AG04450 (cell line): ENCODE results near the gene SHC3. TPM values are rescaled to one million over a fixed set of nuclear protein-coding genes. Genes with fewer than 3 reads are reported as not detected.

Source experiments
- CTCF ChIA-PET: fragments of 300-600, 350-600 bp; formaldehyde crosslinking; extraction: SDS; loops from one replicate; lab custom pipeline; 2022; ENCODE audit warnings: antibody characterized with exemption, inconsistent platforms; lab: Charles Lee
- POLR2A ChIA-PET: fragments of 350-600 bp; formaldehyde crosslinking; extraction: SDS; loops from one replicate; lab custom pipeline; 2021; ENCODE audit warnings: antibody characterized with exemption, inconsistent platforms; lab: Yijun Ruan, JAX
- DNase-seq: peaks from one replicate; pipeline ENCODE4 v3.0.0-alpha.2; 2011; ENCODE audit warnings: low read depth, low spot score
- H3K27ac ChIP-seq: one replicate; pipeline ENCODE4 v1.5.1; 2012; ENCODE audit warnings: low read depth, low read length, control low read depth
- H3K27me3 ChIP-seq: one replicate; pipeline ENCODE4 v1.6.0; 2012; ENCODE audit warnings: low read length; ENCODE audit not compliant: control insufficient read depth, insufficient read depth
- H3K4me3 ChIP-seq: 2 replicates; pipeline ENCODE4 v1.5.1; 2011; ENCODE audit warnings: mild to moderate bottlenecking, low read depth, low read length, control low read depth
- H3K9me3 ChIP-seq: 2 replicates; pipeline ENCODE4 v1.5.1; 2012; ENCODE audit warnings: low read length; ENCODE audit not compliant: control insufficient read depth, insufficient read depth
- polyA plus RNA-seq: library from polyadenylated mRNA; depleted of rRNA; stranded (reverse); fragments of >200 nt; gene quantifications from 2 replicates; pipeline ENCODE4 v1.2.3, GENCODE V29; 2011
- TF ChIP-seq, protein P1 (sequence below): IDR thresholded peaks from 2 replicates; pipeline ENCODE4 v1.5.1; 2011; ENCODE audit warnings: low read depth, low read length, control low read depth, inconsistent platforms

SHC3 gene
- polyA plus RNA-seq, 1 experiment, result 4.3 TPM

GRCh38 chr9:88990041-88990728 lies 188.4 kb downstream of the SHC3 start:
- DNase-seq, result no peak
- H3K27ac ChIP-seq, result no peak overlapping the region
- ChIA-PET POLR2A (no interaction called here), CTCF (interaction anchor here (0.7 kb wide), 1 partner anchor 394 kb away, joined by 5 read pairs; no protein-coding TSS in a partner anchor)
- H3K27me3 ChIP-seq, result peaks cover 4% of the 10 kb centered on the region
- H3K9me3 ChIP-seq, result no peaks in the 10 kb centered on the region; the same call in 1 of the 2 replicates
- TF ChIP-seq, protein P1, sequence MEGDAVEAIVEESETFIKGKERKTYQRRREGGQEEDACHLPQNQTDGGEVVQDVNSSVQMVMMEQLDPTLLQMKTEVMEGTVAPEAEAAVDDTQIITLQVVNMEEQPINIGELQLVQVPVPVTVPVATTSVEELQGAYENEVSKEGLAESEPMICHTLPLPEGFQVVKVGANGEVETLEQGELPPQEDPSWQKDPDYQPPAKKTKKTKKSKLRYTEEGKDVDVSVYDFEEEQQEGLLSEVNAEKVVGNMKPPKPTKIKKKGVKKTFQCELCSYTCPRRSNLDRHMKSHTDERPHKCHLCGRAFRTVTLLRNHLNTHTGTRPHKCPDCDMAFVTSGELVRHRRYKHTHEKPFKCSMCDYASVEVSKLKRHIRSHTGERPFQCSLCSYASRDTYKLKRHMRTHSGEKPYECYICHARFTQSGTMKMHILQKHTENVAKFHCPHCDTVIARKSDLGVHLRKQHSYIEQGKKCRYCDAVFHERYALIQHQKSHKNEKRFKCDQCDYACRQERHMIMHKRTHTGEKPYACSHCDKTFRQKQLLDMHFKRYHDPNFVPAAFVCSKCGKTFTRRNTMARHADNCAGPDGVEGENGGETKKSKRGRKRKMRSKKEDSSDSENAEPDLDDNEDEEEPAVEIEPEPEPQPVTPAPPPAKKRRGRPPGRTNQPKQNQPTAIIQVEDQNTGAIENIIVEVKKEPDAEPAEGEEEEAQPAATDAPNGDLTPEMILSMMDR, result no peak
- H3K4me3 ChIP-seq, result no peak overlapping the region

GRCh38 chr9:88988796-88989641 lies 189.6 kb downstream of the SHC3 start:
- Histone ChIP-seq H3K27me3 (peaks cover 4% of the 10 kb centered on the region), H3K9me3 (no peaks in the 10 kb centered on the region; the same call in 1 of the 2 replicates), H3K4me3 (no peak overlapping the region), H3K27ac (peak overlapping the region; percentile 54)
- TF ChIP-seq, protein P1, result no peak
- POLR2A ChIA-PET, result no interaction called here
- CTCF ChIA-PET, result no interaction called here
- no peak for DNase-seq

DNA sequence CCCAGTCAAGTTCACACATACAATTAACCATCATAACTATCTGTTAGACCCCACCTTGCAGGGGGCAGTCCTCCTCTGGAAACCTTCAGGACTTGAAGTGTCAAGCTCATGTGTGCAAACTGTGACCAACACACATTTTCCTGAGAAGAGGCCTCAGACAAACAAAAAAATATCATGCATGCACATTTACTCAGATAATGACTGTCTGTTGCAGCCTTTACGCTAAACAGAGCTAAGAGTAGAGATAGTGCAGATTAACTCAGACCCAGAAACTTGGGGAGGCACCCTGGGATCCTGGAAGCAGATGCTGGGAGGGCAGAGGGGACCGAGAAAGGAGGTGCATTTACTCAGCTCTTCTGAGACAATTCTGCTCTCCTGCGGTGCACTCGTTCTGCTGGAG lies 191.0 kb downstream of the SHC3 start:
- Histone ChIP-seq H3K27me3 (peaks cover 4% of the 10 kb centered on the region), H3K27ac (no peak overlapping the region), H3K9me3 (no peaks in the 10 kb centered on the region; the same call in 1 of the 2 replicates), H3K4me3 (no peak overlapping the region)
- ChIA-PET CTCF (no interaction called here), POLR2A (no interaction called here)
- DNase-seq, result no peak
- TF ChIP-seq, protein P1, result no peak

- TF ChIP-seq, protein P1, result no peak
- ChIA-PET CTCF (no interaction called here), POLR2A (no interaction called here)
- Histone ChIP-seq H3K27ac (no peak overlapping the region), H3K4me3 (no peak overlapping the region), H3K9me3 (no peaks in the 10 kb centered on the region; the same call in 1 of the 2 replicates), H3K27me3 (peaks cover 4% of the 10 kb centered on the region)
- DNase-seq, result no peak
Observed at GRCh38 chr9:88986776-88987175, 191.8 kb downstream of the SHC3 start.

DNA sequence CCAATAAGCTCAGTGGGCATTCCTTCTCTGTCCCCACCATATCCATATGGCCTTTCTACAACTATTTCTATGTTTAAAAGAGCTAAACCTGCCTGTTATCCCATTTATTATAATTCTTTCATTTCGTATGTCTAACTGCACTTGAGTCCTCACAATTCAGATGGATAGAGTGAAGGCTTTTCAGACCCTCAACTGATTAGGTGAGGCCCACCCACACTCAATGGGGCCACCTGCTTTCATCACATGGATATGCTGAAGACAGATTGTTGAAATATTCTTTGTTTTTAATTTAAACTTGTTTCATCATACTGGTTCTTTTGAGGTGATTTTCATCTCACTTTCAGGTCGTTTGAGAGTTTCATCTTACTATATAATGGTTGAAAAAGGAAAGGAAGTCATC lies 193.0 kb downstream of the SHC3 start:
- CTCF ChIA-PET, result interaction anchor here (0.6 kb wide), 1 partner anchor 16 kb away, joined by 3 read pairs; no protein-coding TSS in a partner anchor
- H3K4me3 ChIP-seq, result no peak overlapping the region
- TF ChIP-seq, protein P1, result no peak
- no peaks in the 10 kb centered on the region for H3K9me3 ChIP-seq
- DNase-seq, result no peak
- POLR2A ChIA-PET, result no interaction called here
- H3K27me3 ChIP-seq, result peaks cover 4% of the 10 kb centered on the region
- H3K27ac ChIP-seq, result no peak overlapping the region
